DMS 273 treated with DMSO at 0.1 percent for 48 hours (cell line): Measurements from ENCODE around the gene BARHL1.
A peak's percentile ranks its signal among the peaks of the same experiment; 100 is the strongest.

Experiments used
- DNase-seq: peaks from one replicate; lab custom pipeline; 2025; lab: John Stamatoyannopoulos, UW

The BARHL1 gene

GRCh38 chr9:132582276-132582785, at the start of gene BARHL1:
Gene BARHL1, plus strand, starts transcription at chr9:132582606. Its CDS starts 192 bp downstream, at chr9:132582798.
- no peak for DNase-seq

- DNase-seq, result no peak
Observed at GRCh38 chr9:132534832-132535231, 47.6 kb upstream of the BARHL1 start.

- DNase-seq, result no peak
Observed at GRCh38 chr9:132536124-132536523, 46.3 kb upstream of the BARHL1 start.

- DNase-seq, result no peak
Observed at GRCh38 chr9:132537352-132537751, 45.1 kb upstream of the BARHL1 start.

GRCh38 chr9:132538071-132538470, 44.3 kb upstream of the BARHL1 start:
- no peak for DNase-seq

GRCh38 chr9:132539096-132539495, 43.3 kb upstream of the BARHL1 start:
- DNase-seq, result no peak

- no peak for DNase-seq
Observed at GRCh38 chr9:132541051-132541450, 41.4 kb upstream of the BARHL1 start.

GRCh38 chr9:132541870-132542830, 40.3 kb upstream of the BARHL1 start:
- no peak for DNase-seq

GRCh38 chr9:132543251-132543650, 39.2 kb upstream of the BARHL1 start:
- no peak for DNase-seq

- DNase-seq, result no peak
Observed at GRCh38 chr9:132543960-132544359, 38.4 kb upstream of the BARHL1 start.

GRCh38 chr9:132545578-132545977, 36.8 kb upstream of the BARHL1 start:
- no peak for DNase-seq

- peak; percentile 56 for DNase-seq
Observed at GRCh38 chr9:132546148-132547051, 36.0 kb upstream of the BARHL1 start.

GRCh38 chr9:132547052-132547431, 35.4 kb upstream of the BARHL1 start:
- no peak for DNase-seq

- no peak for DNase-seq
Observed at GRCh38 chr9:132547436-132547835, 35.0 kb upstream of the BARHL1 start.

GRCh38 chr9:132547976-132548730, 34.3 kb upstream of the BARHL1 start:
- no peak for DNase-seq

- no peak for DNase-seq
Observed at GRCh38 chr9:132548751-132549640, 33.4 kb upstream of the BARHL1 start.

- DNase-seq, result no peak
Observed at GRCh38 chr9:132551556-132551955, 30.9 kb upstream of the BARHL1 start.

GRCh38 chr9:132552041-132552440, 30.4 kb upstream of the BARHL1 start:
- no peak for DNase-seq

- DNase-seq, result no peak
Observed at GRCh38 chr9:132554755-132555154, 27.7 kb upstream of the BARHL1 start.

- DNase-seq, result no peak
Observed at GRCh38 chr9:132555528-132555927, 26.9 kb upstream of the BARHL1 start.

GRCh38 chr9:132556235-132556634, 26.2 kb upstream of the BARHL1 start:
- no peak for DNase-seq
